Measurements from ENCODE around the gene DDC.

GRCh38 chr7:50594136-50594535 lies 28.9 kb upstream of the DDC start:
- TF ChIP-seq CTCF (optimal IDR thresholded peaks at IDR 0.05 in 1 of 3, IDR thresholded peaks at IDR 0.05 in 1 of 3, conservative IDR thresholded peaks at IDR 0.05 in 1 of 3; ENCODE audit: extremely low read depth in 1 of 3, insufficient read depth in 2 of 3, low read length in 3 of 3) (no peak), EZH2 (IDR thresholded peaks at IDR 0.05; ENCODE audit: low read length) (no peak)

Measured in keratinocyte (primary cell).